Epithelial cell of prostate (primary cell): Measurements from ENCODE around the gene ZAP70.
"Not testable (repeated sequence)": the region's sequence is repeated elsewhere in the genome, so short reads cannot be mapped to it uniquely, and the experiment has no call there.

ENCODE experiments used
- DNase-seq: peaks from one replicate; pipeline ENCODE4 v3.0.0-alpha.2; 2011; ENCODE audit warnings: low read depth, low spot score
- H3K27ac ChIP-seq: fragments of 450-650 bp; 2 replicates; pipeline ENCODE4 v1.5.1; 2017; ENCODE audit warnings: mild to moderate bottlenecking

The ZAP70 gene

GRCh38 chr2:97697252-97698235 lies 15.8 kb upstream of the ZAP70 start:
- no peak for DNase-seq
- H3K27ac ChIP-seq = no peak overlapping the region

- H3K27ac ChIP-seq = no peak overlapping the region
- no peak for DNase-seq
Measured at GRCh38 chr2:97698530-97698929, 14.8 kb upstream of the ZAP70 start.

GRCh38 chr2:97699765-97700444 lies 13.5 kb upstream of the ZAP70 start:
- H3K27ac ChIP-seq = no peak overlapping the region
- DNase-seq = no peak

GRCh38 chr2:97701186-97701585 lies 12.2 kb upstream of the ZAP70 start:
- no peak overlapping the region for H3K27ac ChIP-seq
- no peak for DNase-seq

GRCh38 chr2:97701851-97702465 lies 11.4 kb upstream of the ZAP70 start:
- H3K27ac ChIP-seq = no peak overlapping the region
- DNase-seq = no peak

- no peak overlapping the region for H3K27ac ChIP-seq
- DNase-seq = no peak
Measured at GRCh38 chr2:97702731-97703470, 10.5 kb upstream of the ZAP70 start.

GRCh38 chr2:97703741-97704140 lies 9.6 kb upstream of the ZAP70 start:
- H3K27ac ChIP-seq = no peak overlapping the region
- no peak for DNase-seq

GRCh38 chr2:97704989-97705388 lies 8.4 kb upstream of the ZAP70 start:
- no peak overlapping the region for H3K27ac ChIP-seq
- DNase-seq = no peak

- DNase-seq = no peak
- H3K27ac ChIP-seq = no peak overlapping the region
Measured at GRCh38 chr2:97706112-97706511, 7.3 kb upstream of the ZAP70 start.

- no peak for DNase-seq
Measured at GRCh38 chr2:97706708-97707345, 6.5 kb upstream of the ZAP70 start.

GRCh38 chr2:97707362-97708047 lies 5.9 kb upstream of the ZAP70 start:
- no peak for DNase-seq
- H3K27ac ChIP-seq = no peak overlapping the region

More at GRCh38 chr2:97706708-97707345, 6.5 kb upstream of the ZAP70 start:
- H3K27ac ChIP-seq = no peak overlapping the region

GRCh38 chr2:97708048-97708380 lies 5.4 kb upstream of the ZAP70 start:
- DNase-seq = no peak
- no peak overlapping the region for H3K27ac ChIP-seq

- H3K27ac ChIP-seq = no peak overlapping the region
- DNase-seq = no peak
Measured at GRCh38 chr2:97708608-97709007, 4.8 kb upstream of the ZAP70 start.

GRCh38 chr2:97711394-97711711 lies 2.0 kb upstream of the ZAP70 start:
- H3K27ac ChIP-seq = no peak overlapping the region
- no peak for DNase-seq

GRCh38 chr2:97712175-97712574 lies 1.2 kb upstream of the ZAP70 start:
- not testable (repeated sequence) for H3K27ac ChIP-seq, DNase-seq

- no peak for DNase-seq
- H3K27ac ChIP-seq = no peak overlapping the region
Measured at GRCh38 chr2:97712693-97713295, 582 bp upstream of the ZAP70 start.

GRCh38 chr2:97714084-97714949 lies 941 bp downstream of the ZAP70 start:
- H3K27ac ChIP-seq = no peak overlapping the region
- no peak for DNase-seq

- no peak overlapping the region for H3K27ac ChIP-seq
- no peak for DNase-seq
Measured at GRCh38 chr2:97714950-97715652, 1.7 kb downstream of the ZAP70 start.
